Right ventricle myocardium superior (tissue), 1 donor: Measurements from ENCODE around the gene SMNDC1. TPM values are rescaled to one million over a fixed set of nuclear protein-coding genes. Genes with fewer than 3 reads are reported as not detected.
A peak's percentile ranks its signal among the peaks of the same experiment; 100 is the strongest.

Experiments
- ATAC-seq: fragments of 200-7000 bp; cut with Tn5 transposase; one replicate; pipeline ENCODE4 v1.9.1; 2020; ENCODE audit warnings: mild to moderate bottlenecking; ENCODE audit not compliant: poor library complexity
- DNase-seq: peaks from one replicate; pipeline ENCODE4 v3.0.0-alpha.2; 2020
- intact Hi-C: fragments of 100-400 bp; cut with DNase I; formaldehyde crosslinking; loops from one replicate; pipeline ENCODE4 v1.11.2; 2022
- long read RNA-seq: library from polyadenylated mRNA; unstranded; transcript quantifications from one replicate; pipeline ENCODE4 v2.0.0, GENCODE V29; 2021
- total RNA-seq: library from RNA; stranded (reverse); fragmentation: NEBNext Ultra II Directional; extraction: Animal tissue kit (Norgen Biotek cat#: 25700); gene quantifications from one replicate; pipeline ENCODE4 v1.2.1, GENCODE V29; 2021
- donor health status: DM: no; HTN: yes; CAD: no; lungs with severe emphysema.

Gene SMNDC1
- total RNA-seq = 25.0 TPM
- long read RNA-seq, full-length matches to known transcripts = 22 of 24 reads
- long read RNA-seq, partial matches to known transcripts = 0 of 24 reads
- long read RNA-seq, other reads (novel, unspliced or antisense) = 2 of 24 reads

GRCh38 chr10:110304780-110305421 is at the start of gene SMNDC1:
SMNDC1 (minus strand) TSS chr10:110304920; CDS start chr10:110303587, 1,333 bp downstream.
- DNase-seq (peak; percentile 99), ATAC-seq (peak; percentile 96)
- intact Hi-C loops = no loop called here

GRCh38 chr10:110354322-110354766 is 49.6 kb upstream of the SMNDC1 start:
- peak; percentile 89 for ATAC-seq
- intact Hi-C loops = loop anchor here (2.0 kb wide), 2 partner anchors 144 to 180 kb away; no protein-coding TSS in a partner anchor
- peak; percentile 83 for DNase-seq

- ATAC-seq (peak; percentile 31), DNase-seq (no peak)
- intact Hi-C loops = loop anchor here (2.0 kb wide), 2 partner anchors 145 to 181 kb away; no protein-coding TSS in a partner anchor
Measured at GRCh38 chr10:110353244-110354119, 48.8 kb upstream of the SMNDC1 start.

GRCh38 chr10:110352930-110353243 is 48.2 kb upstream of the SMNDC1 start:
- no peak for ATAC-seq
- intact Hi-C loops = no loop called here
- DNase-seq = no peak

GRCh38 chr10:110350812-110351211 is 46.1 kb upstream of the SMNDC1 start:
- intact Hi-C loops = no loop called here
- DNase-seq (no peak), ATAC-seq (no peak)

GRCh38 chr10:110349831-110350230 is 45.1 kb upstream of the SMNDC1 start:
- ATAC-seq = no peak
- no peak for DNase-seq
- intact Hi-C loops = no loop called here

- intact Hi-C loops = no loop called here
- DNase-seq (no peak), ATAC-seq (no peak)
Measured at GRCh38 chr10:110349386-110349785, 44.7 kb upstream of the SMNDC1 start.

- ATAC-seq (no peak), DNase-seq (no peak)
- intact Hi-C loops = no loop called here
Measured at GRCh38 chr10:110348336-110348735, 43.6 kb upstream of the SMNDC1 start.

- DNase-seq (no peak), ATAC-seq (no peak)
- intact Hi-C loops = no loop called here
Measured at GRCh38 chr10:110346914-110347313, 42.2 kb upstream of the SMNDC1 start.

GRCh38 chr10:110345286-110345685 is 40.6 kb upstream of the SMNDC1 start:
- intact Hi-C loops = no loop called here
- no peak for ATAC-seq

GRCh38 chr10:110344622-110345021 is 39.9 kb upstream of the SMNDC1 start:
- intact Hi-C loops = no loop called here
- ATAC-seq = no peak
- no peak for DNase-seq

More at GRCh38 chr10:110345286-110345685, 40.6 kb upstream of the SMNDC1 start:
- DNase-seq = no peak

GRCh38 chr10:110343947-110344346 is 39.2 kb upstream of the SMNDC1 start:
- DNase-seq (no peak), ATAC-seq (no peak)
- intact Hi-C loops = no loop called here

GRCh38 chr10:110340816-110341215 is 36.1 kb upstream of the SMNDC1 start:
- intact Hi-C loops = no loop called here
- ATAC-seq = no peak
- DNase-seq = no peak

GRCh38 chr10:110340122-110340521 is 35.4 kb upstream of the SMNDC1 start:
- intact Hi-C loops = no loop called here
- ATAC-seq (no peak), DNase-seq (no peak)

GRCh38 chr10:110337906-110338305 is 33.2 kb upstream of the SMNDC1 start:
- intact Hi-C loops = no loop called here
- DNase-seq (no peak), ATAC-seq (no peak)

GRCh38 chr10:110337401-110337800 is 32.7 kb upstream of the SMNDC1 start:
- intact Hi-C loops = no loop called here
- no peak for ATAC-seq
- DNase-seq = no peak

GRCh38 chr10:110336111-110336721 is 31.5 kb upstream of the SMNDC1 start:
- DNase-seq (no peak), ATAC-seq (peak; percentile 18)
- intact Hi-C loops = no loop called here

- ATAC-seq (no peak), DNase-seq (no peak)
- intact Hi-C loops = no loop called here
Measured at GRCh38 chr10:110335314-110336064, 30.8 kb upstream of the SMNDC1 start.
